ENCODE measurements around the gene CCM2L.

The CCM2L gene

DNA sequence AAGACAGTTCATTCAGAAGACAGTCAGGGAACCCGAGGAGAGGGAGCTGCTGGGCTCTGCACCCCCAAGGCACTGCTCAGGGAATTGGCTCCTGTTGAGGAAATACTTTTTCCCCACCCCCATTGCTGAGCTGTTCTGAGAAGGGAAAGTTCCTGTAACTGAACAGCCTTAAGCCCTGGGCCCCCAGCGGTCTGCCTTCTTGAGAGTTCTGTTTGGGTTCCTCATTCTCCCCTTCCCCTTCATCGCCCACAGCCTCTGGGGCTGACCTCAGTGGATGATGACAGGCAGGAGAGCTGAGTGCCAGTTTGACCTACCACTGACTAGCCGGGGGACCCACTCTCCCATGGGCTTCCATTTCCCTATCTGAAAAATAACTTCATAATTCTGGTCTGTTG is 52.5 kb downstream of the CCM2L start:
- no peak for DNase-seq

DNA sequence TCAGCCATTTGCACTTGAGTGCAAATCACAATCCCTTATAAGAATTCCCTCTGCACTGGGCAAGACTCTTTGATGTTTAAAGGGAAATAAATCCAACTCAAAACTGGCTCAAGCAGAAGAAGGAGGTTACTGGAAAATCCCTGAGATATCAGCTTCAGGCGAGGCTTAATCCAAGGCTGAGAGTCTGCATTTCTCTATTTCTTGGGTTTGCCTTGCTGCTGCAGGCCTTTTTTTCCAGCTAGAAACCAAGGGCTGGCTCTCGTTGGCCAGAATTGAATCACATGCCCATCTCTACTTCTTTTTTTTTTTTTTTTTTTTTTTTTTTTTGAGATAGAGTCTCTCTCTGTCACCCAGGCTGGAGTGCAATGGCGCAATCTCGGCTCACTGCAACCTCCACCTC is 53.5 kb downstream of the CCM2L start:
- no peak for DNase-seq

GRCh38 chr20:32064667-32065066 is 54.4 kb downstream of the CCM2L start:
- DNase-seq: no peak

GRCh38 chr20:32067234-32067821 is 57.1 kb downstream of the CCM2L start:
- DNase-seq: no peak

DNA sequence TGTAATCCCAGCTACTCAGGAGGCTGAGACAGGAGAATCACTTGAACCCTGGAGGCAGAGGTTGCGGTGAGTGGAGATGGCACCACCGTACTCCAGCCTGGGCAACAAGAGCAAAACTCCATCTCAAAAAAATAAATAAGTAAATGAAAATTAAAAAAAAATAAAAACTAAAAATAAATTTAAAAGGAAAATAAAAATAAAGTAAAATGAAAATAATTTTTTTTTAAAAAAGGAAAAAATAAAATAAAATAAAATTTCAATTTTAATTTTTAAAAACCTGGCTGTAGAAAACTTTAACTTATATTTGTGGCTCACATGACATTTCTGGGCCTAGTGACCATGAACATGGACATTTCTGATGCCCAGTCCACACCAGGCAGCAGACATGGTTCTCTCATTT is 57.9 kb downstream of the CCM2L start:
- no peak for DNase-seq

GRCh38 chr20:32069711-32070110 is 59.5 kb downstream of the CCM2L start:
- DNase-seq: no peak

GRCh38 chr20:32070282-32070681 is 60.0 kb downstream of the CCM2L start:
- no peak for DNase-seq

- no peak for DNase-seq
Measured at GRCh38 chr20:32070690-32071213, 60.5 kb downstream of the CCM2L start.

DNA sequence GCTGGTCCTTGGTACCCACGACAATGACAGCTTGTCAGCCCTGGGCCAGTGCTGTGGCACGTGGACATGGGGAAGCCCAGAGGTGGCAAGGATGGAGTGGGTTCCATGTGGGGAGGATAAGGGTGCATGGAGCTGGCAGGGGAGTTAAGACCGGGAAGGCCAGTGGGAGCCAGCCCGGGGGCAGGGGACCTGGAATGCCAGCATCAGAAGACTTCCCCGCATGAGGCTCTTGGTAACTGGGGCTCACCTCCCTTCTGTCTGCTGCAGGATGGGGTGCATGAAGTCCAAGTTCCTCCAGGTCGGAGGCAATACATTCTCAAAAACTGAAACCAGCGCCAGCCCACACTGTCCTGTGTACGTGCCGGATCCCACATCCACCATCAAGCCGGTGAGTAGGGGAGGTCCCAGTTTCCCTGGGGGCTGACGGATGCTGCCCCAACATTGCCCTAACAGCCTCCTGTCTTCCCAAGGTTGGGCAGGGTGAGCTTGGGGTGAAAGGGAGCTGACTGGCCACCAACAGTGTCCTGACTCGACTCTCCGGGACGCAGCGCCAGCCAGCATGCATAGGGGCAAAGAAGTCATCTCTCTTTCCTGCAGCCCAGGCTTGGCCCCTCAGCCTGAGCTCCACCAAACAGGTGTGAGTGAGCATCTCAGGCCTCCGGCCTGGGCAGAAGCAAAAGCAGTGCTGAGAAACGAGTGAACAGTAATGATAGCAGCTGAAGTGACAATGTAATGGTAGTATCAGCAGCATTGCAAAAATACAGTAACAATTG is 61.3 kb downstream of the CCM2L start:
- DNase-seq: no peak

- no peak for DNase-seq
Measured at GRCh38 chr20:32072168-32072750, 62.0 kb downstream of the CCM2L start.

GRCh38 chr20:32075534-32075933 is 65.3 kb downstream of the CCM2L start:
- DNase-seq: no peak

DNA sequence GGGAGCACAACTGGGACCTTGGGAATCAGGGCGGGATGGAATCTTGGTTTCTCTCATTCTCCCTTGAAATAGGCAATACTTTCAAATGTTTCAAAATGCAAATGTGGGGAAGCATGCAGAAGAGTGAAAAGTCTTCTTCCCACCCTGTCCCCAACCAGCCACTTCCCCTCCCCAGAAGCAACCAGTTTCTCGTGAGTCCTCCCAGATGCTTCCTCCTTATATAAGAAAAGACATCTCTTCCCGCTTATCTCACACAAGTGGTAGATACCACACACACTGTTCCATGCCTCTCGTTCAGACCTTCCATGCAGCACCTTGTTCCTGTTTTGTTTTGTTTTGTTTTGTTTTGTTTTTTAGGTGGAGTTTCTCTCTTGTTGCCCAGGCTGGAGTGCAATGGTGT is 67.0 kb downstream of the CCM2L start:
- no peak for DNase-seq

GRCh38 chr20:32078322-32078721 is 68.1 kb downstream of the CCM2L start:
- DNase-seq: no peak

DNA sequence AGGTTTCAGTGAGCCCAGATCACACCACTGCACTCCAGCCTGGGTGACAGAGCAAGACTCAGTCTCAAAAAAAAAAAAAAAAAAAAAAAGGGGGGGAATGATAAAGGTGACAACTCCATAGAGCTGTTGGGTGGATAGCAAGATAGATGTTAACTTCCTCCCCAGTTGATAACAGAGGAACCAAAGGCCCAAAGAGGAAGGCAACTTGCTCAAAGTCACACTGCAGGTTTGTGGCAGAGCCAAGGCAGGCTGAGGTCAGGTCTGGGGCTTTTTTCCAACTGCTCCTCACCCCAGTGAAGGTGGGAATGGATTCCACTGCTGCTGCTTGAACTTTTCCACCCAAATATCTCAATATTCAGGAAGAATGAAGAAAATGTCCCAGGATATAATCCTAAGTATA is 68.6 kb downstream of the CCM2L start:
- no peak for DNase-seq

- DNase-seq: no peak
Measured at GRCh38 chr20:32079655-32080109, 69.4 kb downstream of the CCM2L start.

DNA sequence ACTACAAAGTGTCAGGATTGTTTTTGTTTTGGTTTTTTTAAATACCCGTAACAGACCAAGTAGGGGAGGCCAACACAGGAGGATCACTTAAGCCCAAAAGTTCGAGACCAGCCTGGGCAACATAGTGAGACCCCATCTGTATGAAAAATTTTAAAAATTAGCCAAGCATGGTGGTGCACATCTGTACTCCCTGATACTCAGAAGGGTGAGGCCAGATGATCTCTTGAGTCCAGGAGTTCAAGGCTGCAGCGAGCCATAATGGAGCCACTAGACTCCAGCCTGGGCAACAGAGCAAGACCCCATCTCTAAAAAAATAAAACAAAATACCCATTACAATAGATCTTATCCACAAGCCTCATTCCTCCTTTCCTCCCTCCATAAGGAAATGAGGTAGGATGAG is 70.5 kb downstream of the CCM2L start:
- DNase-seq: no peak

Data from NK-92 treated with Interleukin-12 subunit alpha and Interleukin-12 subunit beta, amount 100 ng/mL, for 24 hours (cell line).